Measurements from ENCODE around the gene EFR3B.

DNA sequence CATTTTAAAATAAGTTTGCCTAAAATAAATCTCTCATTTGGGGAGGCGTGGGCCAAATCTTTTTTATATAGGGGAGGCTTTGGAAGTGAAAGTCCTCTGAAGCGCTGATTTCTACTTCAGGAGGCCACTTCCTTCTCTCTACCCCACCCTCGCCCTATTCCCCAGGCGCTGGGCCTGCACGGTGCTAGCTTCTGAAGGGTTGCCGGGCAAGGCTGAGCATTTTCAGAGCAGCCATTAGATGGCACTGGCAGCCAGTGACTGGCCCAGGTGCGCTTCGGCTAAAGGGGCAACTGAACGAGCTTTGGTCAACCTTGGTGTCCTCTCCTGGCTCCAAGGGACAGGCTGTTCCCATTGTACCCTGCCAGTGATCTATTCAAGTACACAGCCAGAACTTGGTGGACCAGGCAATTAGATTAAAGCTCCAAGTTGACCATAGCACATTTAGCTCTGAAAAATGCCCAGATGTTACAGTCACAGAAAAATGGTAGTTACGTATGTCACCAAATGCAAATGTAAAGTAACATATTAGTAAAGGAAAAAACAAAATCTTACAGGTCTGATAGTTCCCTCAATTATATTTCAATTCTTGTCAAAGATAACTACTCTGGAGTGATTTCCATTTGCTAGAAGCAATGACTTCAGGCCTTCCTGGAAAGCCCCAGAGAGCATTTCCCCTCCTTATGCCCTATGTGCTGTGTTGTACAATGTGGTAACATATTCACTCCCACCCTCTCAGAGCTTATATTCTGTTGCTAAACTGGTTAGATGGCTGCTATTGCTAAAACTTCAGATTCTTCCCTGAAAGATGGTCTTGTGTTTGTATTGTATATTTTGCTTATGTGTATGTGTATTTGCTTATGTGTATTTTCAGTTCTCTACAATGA is 124.4 kb downstream of the EFR3B start:
- TF ChIP-seq POLR2A (IDR thresholded peaks at IDR 0.05; ENCODE audit: low read length) (no peak), GATA1 (IDR thresholded peaks at IDR 0.05; ENCODE audit: low read depth, low read length) (no peak)

All from erythroblast (primary cell).